ENCODE data around the gene FAM227B.
"Not testable (repeated sequence)": the region's sequence is repeated elsewhere in the genome, so short reads cannot be mapped to it uniquely, and the experiment has no call there.

FAM227B gene

DNA sequence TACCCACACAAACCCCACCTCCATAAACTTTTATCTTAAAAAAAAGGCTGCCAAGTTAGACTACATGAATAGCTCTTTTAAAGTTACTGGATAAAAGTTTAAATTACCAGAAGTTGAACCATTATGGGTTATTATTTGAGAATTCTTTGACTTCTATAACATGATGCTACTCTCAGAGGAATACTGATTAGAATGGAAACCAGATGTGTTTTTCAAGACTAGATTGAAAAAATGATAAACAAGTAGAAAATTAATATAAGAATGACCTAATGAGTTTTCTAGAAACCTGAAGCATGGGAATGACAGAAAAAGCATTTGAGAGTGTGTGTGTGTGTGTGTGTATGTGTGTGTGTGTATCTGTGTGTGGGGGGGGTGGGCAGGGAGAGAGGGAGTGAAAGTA, 210.0 kb downstream of the FAM227B start:
- Histone ChIP-seq H4K20me1 (no peaks in the 10 kb centered on the region), H3K27ac (no peak overlapping the region), H3K9me3 (no peaks in the 10 kb centered on the region), H3K9ac (no peak overlapping the region), H3K27me3 (no peaks in the 10 kb centered on the region), H3K4me1 (no peaks in the 10 kb centered on the region), H3K4me3 (no peak overlapping the region), H3K4me2 (no peak overlapping the region), H3K36me3 (no peaks in the 10 kb centered on the region)
- no peak for TF ChIP-seq Cebpa-rat (IDR thresholded peaks at IDR 0.05)

DNA sequence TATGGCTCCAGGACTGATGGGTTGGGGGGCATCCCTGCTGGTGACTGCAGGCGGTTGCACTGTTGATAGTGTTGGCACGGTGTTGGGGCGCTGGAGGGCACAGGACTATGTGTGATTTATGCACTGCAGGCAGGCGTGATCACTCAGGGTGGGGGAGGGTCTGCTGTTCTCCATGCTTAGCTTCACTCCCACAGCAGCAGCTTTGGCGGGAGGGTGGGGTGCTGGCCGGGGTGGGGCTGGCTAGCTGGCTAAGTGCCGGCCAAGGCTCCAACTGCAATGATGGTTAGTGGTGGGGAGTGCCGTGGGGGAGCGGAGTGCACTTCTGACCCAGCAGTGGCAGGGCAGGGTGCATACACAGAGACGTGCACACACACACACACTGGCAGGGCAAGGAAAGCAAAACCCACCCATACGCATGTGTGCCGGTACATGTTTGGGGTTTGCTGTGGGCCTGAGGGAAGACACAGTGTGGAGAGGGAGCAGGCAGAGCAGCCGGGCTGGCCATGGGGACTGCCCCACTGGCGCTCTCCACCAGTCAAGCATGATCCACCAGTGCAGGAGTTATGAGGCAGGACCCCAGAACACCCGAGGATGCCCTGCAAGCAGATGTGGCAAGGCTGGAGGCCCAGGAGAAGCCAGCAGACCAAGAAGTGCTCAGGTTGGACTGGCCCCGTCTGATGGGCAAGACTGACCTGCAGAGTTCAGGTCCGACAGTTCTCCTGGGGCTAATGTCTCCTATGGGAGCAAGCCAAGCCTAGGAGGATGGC, 214.1 kb downstream of the FAM227B start:
- Histone ChIP-seq H3K36me3 (no peaks in the 10 kb centered on the region), H3K4me2 (no peak overlapping the region), H4K20me1 (no peaks in the 10 kb centered on the region), H3K9ac (no peak overlapping the region), H3K4me1 (no peaks in the 10 kb centered on the region), H3K4me3 (no peak overlapping the region), H3K27me3 (no peaks in the 10 kb centered on the region), H3K9me3 (no peaks in the 10 kb centered on the region), H3K27ac (no peak overlapping the region)
- no peak for TF ChIP-seq Cebpa-rat (IDR thresholded peaks at IDR 0.05)

DNA sequence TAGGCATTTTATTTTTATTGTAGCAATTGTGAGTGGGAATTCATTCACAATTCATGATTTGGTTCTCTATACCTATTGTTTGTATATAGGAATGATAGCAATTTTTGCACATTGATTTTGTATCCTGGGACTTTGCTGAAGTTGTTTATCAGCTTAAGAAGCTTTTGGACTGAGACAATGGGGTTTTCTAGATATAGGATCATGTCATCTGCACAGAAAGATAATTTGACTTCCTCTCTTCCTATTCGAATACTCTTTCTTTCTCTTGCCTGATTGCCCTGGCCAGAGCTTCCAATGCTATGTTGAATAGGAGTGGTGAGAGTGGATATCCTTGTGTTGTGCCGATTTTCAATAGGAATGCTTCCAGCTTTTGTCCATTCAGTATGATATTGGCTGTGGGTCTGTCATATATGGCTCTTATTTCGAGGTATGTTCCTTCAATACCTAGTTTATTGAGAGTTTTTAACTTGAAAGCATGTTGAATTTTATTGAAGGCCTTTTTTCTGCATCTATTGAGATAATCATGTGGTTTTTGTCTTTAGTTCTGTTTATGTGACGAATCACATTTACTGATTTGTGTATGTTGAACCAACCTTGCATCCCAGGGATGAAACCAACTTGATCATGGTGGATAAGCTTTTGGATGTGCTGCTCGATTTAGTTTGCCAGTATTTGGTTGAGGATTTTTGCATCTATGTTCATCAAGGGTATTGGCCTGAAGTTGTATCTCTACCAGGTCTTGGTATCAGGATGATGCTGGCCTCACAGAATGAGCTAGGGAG, 217.9 kb downstream of the FAM227B start:
- not testable (repeated sequence) for H3K9ac ChIP-seq, H3K27me3 ChIP-seq, H3K4me1 ChIP-seq, H3K9me3 ChIP-seq, H3K4me3 ChIP-seq, H3K36me3 ChIP-seq, H3K4me2 ChIP-seq, H3K27ac ChIP-seq, H4K20me1 ChIP-seq

DNA sequence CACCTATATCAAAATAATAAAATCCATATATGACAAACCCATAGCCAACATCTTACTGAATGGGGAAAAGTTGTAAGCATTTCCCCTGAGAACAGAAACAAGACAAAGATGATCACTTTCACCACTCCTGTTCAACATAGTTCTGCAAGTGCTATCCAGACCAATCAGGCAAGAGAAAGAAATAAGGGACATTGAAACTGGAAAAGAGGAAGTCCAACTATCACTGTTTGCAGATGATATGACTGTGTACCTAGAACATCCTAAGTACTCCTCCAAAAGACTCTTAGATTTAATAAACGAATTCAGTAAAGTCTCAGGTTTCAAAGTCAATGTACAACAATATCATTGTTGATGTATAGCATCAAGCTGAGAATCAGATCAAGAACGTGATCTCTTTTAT, 233.1 kb downstream of the FAM227B start:
- Histone ChIP-seq H3K4me1 (no peaks in the 10 kb centered on the region), H4K20me1 (no peaks in the 10 kb centered on the region), H3K9ac (no peak overlapping the region), H3K27me3 (no peaks in the 10 kb centered on the region), H3K4me2 (no peak overlapping the region), H3K9me3 (no peaks in the 10 kb centered on the region), H3K4me3 (no peak overlapping the region), H3K27ac (no peak overlapping the region), H3K36me3 (no peaks in the 10 kb centered on the region)
- no peak for TF ChIP-seq Cebpa-rat (IDR thresholded peaks at IDR 0.05)

DNA sequence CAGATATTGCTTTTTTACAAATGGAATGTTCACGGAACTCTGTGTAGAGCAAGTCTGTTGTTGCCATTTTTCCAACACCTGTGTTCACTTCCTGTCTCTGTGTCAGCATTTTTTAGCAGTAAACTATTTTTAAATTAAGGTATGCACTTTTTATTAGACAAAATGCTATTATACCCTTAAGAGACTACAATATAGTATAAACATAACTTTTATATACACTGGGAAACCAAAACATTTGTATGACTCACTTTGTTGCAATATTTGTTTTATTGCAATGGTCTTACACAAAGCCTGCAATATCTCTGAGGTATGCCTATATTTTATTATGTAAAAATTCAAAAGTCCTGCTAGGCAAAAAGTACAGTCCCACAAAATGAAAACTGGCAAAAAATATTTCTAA, 237.4 kb downstream of the FAM227B start:
- H3K27ac ChIP-seq, result no peak overlapping the region
- H4K20me1 ChIP-seq, result no peaks in the 10 kb centered on the region
- TF ChIP-seq Cebpa-rat (IDR thresholded peaks at IDR 0.05), result no peak
- H3K4me1 ChIP-seq, result no peaks in the 10 kb centered on the region
- no peak overlapping the region for H3K4me3 ChIP-seq
- no peak overlapping the region for H3K4me2 ChIP-seq
- no peak overlapping the region for H3K9ac ChIP-seq
- H3K36me3 ChIP-seq, result no peaks in the 10 kb centered on the region
- no peaks in the 10 kb centered on the region for H3K9me3 ChIP-seq
- H3K27me3 ChIP-seq, result no peaks in the 10 kb centered on the region

DNA sequence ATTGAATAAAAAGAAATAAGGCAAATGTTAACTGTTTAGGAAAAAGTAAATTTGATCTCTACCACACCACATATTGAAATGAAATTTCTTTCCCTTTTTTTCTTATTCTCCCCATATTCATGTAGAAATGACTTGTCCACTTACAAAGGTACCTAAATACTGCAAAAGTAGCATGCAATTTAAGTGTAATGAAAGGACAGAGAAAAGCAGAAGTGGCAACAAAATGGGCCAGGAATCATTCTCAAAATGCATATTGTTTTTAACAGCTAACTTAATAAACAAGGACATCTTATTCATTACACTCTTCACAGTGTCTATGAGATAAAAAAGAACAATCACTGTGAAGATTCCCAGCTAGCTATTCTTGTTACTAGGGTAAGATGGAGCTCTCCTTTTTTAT, 238.2 kb downstream of the FAM227B start:
- H3K4me1 ChIP-seq, result no peaks in the 10 kb centered on the region
- H3K4me2 ChIP-seq, result no peak overlapping the region
- H3K27me3 ChIP-seq, result no peaks in the 10 kb centered on the region
- no peaks in the 10 kb centered on the region for H3K36me3 ChIP-seq
- no peaks in the 10 kb centered on the region for H3K9me3 ChIP-seq
- no peak overlapping the region for H3K9ac ChIP-seq
- H3K4me3 ChIP-seq, result no peak overlapping the region
- no peaks in the 10 kb centered on the region for H4K20me1 ChIP-seq
- no peak overlapping the region for H3K27ac ChIP-seq
- TF ChIP-seq Cebpa-rat (IDR thresholded peaks at IDR 0.05), result no peak

DNA sequence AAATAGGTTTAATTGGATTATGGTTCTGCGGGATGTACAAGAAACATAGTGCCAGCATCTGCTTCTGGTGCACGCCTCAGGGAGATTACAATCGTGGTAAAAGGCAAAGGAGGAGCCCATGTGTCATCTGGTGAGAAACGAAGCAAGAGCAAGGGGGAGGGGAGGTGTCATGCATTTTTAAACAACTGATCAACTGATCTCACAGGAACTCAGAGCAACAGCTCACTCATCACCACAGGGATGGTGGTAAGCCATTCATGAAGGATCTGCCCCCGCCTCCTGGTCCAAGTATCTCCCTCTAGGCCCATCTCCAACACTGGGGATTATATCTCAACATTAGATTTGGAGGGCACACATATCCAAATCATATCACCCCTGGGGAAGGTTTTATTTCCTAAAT, 239.7 kb downstream of the FAM227B start:
- H3K27me3 ChIP-seq, result no peaks in the 10 kb centered on the region
- H3K4me2 ChIP-seq, result no peak overlapping the region
- no peaks in the 10 kb centered on the region for H3K4me1 ChIP-seq
- TF ChIP-seq Cebpa-rat (IDR thresholded peaks at IDR 0.05), result no peak
- no peak overlapping the region for H3K4me3 ChIP-seq
- no peaks in the 10 kb centered on the region for H3K36me3 ChIP-seq
- H3K9ac ChIP-seq, result no peak overlapping the region
- H3K27ac ChIP-seq, result no peak overlapping the region
- no peaks in the 10 kb centered on the region for H4K20me1 ChIP-seq
- H3K9me3 ChIP-seq, result no peaks in the 10 kb centered on the region

DNA sequence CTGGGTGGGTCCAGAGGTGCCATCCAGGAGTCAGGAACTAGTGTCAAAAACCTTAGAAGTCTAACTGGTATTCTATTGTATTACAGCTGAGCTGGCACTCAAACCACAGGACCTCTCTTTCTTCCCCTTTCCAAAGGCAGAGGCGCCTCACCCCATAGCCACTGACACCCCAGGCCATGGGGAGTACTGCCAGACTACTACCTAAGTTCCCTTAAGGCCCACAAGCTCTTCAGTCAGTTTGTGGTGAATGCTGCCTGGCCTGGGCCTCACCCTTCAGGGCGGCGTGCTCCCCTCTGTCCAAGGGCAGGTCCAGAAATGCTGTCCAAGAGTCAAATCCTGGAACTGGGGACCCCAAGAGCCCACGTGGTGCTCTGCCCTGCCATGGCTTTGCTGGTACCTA, 240.6 kb downstream of the FAM227B start:
- Histone ChIP-seq H3K27ac (no peak overlapping the region), H3K4me1 (no peaks in the 10 kb centered on the region), H3K9ac (no peak overlapping the region), H3K4me3 (no peak overlapping the region), H4K20me1 (no peaks in the 10 kb centered on the region), H3K36me3 (no peaks in the 10 kb centered on the region), H3K27me3 (no peaks in the 10 kb centered on the region), H3K9me3 (no peaks in the 10 kb centered on the region), H3K4me2 (no peak overlapping the region)
- no peak for TF ChIP-seq Cebpa-rat (IDR thresholded peaks at IDR 0.05)

DNA sequence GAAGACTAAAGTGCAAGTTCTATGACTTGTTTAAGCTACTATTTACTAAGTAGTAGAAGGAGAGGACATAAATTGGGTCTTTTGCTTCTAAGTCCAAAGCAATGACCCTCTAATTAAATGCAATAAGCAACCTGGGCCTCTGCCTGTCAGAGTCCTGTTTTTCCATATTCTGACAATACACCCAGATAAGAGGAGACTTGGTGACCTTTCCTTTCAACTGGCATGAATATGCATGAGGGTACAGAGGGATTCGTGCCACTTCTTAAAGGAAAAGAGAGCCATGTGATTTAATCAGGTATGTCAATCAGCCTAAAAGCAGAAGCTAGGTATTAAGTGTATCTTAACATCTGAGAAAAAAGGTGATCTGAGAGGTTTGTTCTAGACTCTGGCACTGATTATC, 248.3 kb downstream of the FAM227B start:
- Histone ChIP-seq H3K27me3 (no peaks in the 10 kb centered on the region), H3K9me3 (no peaks in the 10 kb centered on the region), H3K4me1 (no peaks in the 10 kb centered on the region), H4K20me1 (no peaks in the 10 kb centered on the region), H3K36me3 (no peaks in the 10 kb centered on the region), H3K9ac (no peak overlapping the region), H3K27ac (no peak overlapping the region), H3K4me2 (no peak overlapping the region), H3K4me3 (no peak overlapping the region)
- TF ChIP-seq Cebpa-rat (IDR thresholded peaks at IDR 0.05), result no peak

DNA sequence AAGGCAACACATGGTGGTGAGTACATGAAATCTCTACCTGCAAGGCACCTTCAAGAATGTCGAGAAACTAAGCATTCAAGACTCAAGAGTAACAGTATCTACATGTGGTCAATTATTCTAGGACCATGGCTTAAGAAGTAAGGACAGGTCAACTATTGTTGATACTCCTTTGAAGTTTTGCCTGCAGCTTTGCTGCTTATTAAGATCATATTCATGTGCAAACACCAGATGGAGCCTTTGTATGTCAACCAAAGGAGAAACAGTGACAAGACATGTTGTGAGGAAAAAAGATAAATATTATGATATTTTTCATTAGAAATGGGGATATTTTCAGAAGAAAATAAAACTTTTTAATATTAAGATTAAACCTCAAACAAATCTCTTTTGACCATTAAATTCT, 249.8 kb downstream of the FAM227B start:
- Histone ChIP-seq H3K9me3 (no peaks in the 10 kb centered on the region), H3K4me2 (no peak overlapping the region), H3K4me1 (no peaks in the 10 kb centered on the region), H3K9ac (no peak overlapping the region), H3K4me3 (no peak overlapping the region), H3K36me3 (no peaks in the 10 kb centered on the region), H3K27me3 (no peaks in the 10 kb centered on the region), H3K27ac (no peak overlapping the region), H4K20me1 (no peaks in the 10 kb centered on the region)
- no peak for TF ChIP-seq Cebpa-rat (IDR thresholded peaks at IDR 0.05)

Measured in BLaER1 (cell line).